GM18867 (cell line): Measurements from ENCODE around the gene NEK1.
"Not testable (repeated sequence)": the region's sequence is repeated elsewhere in the genome, so short reads cannot be mapped to it uniquely, and the experiment has no call there.

Experiments
- ATAC-seq: cut with Tn5 transposase; IDR thresholded peaks from one replicate; pipeline ENCODE4 v1.9.1; 2021; ENCODE audit warnings: mild to moderate bottlenecking, moderate library complexity; ENCODE audit not compliant: unreplicated experiment

NEK1 gene

DNA sequence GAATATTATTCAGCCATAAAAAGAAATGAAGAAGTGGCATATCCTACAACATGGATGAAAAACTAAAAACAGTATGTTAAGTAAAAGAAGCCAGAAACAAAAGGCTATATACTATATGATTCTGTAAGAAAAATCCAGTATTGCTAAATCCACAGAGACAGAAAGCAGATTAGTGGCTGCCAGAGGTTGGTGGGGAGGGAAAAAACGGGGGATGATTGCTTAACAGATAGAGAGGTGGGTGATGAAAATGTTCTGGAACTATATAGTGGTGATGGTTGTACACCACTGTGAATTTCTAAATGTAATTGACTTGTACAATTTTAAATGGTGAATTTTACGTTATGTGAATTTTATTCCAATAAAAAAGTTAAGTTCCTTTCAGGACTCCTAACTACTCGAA is 184.0 kb downstream of the NEK1 start:
- ATAC-seq = no peak

DNA sequence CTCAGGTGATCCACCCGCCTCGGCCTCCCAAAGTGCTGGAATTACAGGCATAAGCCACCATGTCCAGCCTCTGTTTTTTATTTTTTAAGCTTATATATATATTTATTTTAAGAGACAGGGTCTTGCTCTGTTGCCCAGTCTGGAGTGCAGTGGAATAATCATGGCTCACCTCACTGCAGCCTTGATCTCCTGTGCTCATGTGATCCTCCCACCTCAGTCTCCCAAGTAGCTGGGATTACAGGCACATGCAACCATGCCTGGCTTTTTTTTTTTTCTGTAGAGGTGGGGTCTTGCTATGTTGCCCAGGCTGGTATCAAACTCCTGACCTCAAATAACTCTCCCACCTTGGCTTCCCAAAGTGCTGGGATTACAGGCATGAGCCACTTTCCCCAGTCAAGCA is 184.7 kb downstream of the NEK1 start:
- ATAC-seq = not testable (repeated sequence)

DNA sequence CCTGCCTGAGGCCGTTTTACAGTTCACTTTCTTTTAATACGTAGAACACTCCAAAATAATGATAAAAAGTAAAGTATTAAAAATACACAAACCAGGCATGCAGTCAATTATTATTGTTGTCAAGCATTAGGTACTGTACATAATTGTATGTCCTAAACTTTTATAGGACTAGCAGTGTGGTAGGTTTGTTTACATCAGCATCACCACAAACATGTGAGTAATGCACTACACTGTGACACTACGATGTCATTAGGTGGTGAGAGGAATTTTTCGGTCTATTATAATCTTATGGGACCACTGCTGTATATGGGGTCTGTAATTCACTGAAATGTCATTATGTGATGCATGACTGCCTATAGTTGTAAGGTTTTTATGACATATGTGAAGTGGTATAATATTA is 192.1 kb downstream of the NEK1 start:
- no peak for ATAC-seq

DNA sequence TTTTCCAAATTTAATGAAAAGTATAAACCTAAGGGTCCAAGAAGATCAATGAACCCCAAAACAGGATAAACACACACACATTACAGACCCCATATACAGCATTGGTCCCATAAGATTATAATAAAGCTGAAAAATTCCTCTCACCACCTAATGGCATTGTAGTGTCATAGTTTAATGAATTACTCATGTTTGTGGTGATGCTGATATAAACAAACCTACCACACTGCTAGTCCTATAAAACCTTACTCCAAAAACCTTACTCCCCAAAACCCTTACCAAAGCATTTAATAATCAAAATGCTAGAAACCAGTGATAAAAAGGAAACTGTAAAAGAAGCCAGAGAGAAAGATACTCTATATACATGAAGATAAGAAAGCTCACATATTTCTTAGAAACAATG is 193.5 kb downstream of the NEK1 start:
- ATAC-seq = no peak

DNA sequence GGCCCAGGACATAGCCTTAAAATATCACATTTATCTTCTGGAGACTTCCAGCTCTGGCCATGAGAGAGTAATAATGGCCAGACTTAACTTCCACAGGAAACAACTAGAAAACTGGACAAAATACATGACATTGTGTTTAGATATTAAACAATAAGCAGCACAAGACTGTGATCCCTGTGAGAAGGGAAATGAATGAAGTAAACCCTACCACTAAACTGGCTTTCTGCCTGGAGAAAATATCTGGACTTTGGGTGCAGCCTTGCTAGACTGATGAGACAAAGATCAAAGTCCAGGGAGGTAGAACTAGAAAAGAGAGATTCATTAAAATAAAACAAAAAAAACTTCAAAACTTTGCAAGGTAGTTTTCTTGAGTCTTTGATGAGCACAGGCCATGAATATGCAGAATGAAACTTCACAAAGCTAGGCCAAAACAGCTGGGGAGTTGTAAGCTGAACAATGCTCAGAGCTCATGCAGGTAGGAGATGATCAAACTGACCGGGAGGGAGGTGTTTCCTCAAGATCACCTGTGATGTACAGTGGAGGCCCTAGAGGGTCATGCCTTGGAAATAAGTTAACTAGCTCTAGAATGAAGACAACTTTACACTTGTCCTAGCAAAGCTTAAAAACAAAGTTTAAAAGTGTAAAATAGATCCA is 194.6 kb downstream of the NEK1 start:
- no peak for ATAC-seq

DNA sequence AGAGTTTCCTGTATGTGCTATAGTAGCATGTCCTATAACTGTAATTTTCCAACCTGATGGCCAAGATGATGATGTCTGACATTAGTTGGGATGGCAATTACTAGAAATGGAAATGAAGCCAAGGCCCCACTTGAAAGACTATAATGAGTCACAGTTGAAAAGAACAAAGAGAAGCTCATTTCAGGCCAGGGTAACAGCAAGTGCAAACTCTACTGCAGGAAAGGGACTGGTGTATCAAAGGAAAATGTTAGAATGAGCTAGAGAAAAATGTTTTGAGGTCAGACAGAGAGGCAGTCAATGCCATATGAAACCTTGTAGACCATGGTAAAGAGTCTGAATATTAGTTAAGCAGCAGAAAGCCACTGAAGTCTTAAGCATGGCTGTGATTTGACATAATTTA is 195.4 kb downstream of the NEK1 start:
- ATAC-seq = peak; percentile 49

DNA sequence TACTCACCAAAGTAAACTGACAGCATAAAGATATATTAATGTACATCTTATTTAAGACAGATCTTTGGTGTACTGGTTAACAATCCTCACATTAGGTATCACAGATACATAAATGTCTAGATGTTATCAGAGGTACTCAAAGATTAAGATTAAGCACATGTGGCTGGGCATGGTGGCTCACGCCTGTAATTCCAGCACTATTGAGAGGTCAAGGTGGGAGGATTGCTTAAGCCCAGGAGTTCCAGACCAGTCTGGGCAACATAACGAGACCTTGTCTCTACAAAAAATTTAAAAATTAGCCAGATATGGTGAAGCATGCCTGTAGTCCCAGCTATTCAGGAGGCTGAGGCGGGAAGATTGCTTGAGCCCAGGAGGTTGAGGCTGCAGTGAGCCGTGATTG is 195.9 kb downstream of the NEK1 start:
- ATAC-seq = no peak

DNA sequence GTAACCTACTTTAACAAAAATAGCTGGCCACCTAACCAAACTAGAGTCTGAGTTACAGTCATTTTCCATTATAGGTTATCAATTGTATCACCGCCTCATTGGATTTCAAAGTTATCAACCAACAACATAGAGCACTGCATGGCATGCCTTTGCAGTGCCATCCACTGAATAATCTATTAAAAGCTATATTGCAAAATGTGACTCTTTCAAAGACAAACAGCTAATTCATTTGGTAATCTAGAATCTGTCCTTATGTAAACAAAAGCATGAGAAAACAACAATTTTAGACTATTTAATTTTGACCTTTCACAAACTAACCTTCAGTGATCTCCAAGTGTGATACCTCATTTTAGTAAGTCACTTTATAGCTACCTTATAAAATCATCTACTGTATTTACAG is 197.5 kb downstream of the NEK1 start:
- ATAC-seq = no peak

DNA sequence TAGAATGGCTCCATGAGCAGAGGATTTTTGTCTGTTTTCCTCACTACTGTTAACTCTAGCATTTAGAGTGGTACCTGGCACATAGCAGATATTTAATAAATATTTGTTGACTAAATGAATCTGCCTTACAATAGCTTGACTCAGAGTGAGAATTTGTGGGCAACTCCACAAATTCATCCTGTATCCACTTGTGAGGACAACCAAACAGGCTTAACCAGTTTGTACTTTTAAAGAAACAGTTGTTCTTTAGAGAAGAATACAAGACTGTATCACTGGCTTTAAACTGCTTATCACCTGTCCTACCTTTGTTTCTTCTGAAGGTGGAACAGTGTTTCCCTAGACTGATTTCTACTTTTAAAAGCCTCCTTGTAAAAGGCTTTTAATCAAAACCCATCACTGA is 200.3 kb downstream of the NEK1 start:
- no peak for ATAC-seq

DNA sequence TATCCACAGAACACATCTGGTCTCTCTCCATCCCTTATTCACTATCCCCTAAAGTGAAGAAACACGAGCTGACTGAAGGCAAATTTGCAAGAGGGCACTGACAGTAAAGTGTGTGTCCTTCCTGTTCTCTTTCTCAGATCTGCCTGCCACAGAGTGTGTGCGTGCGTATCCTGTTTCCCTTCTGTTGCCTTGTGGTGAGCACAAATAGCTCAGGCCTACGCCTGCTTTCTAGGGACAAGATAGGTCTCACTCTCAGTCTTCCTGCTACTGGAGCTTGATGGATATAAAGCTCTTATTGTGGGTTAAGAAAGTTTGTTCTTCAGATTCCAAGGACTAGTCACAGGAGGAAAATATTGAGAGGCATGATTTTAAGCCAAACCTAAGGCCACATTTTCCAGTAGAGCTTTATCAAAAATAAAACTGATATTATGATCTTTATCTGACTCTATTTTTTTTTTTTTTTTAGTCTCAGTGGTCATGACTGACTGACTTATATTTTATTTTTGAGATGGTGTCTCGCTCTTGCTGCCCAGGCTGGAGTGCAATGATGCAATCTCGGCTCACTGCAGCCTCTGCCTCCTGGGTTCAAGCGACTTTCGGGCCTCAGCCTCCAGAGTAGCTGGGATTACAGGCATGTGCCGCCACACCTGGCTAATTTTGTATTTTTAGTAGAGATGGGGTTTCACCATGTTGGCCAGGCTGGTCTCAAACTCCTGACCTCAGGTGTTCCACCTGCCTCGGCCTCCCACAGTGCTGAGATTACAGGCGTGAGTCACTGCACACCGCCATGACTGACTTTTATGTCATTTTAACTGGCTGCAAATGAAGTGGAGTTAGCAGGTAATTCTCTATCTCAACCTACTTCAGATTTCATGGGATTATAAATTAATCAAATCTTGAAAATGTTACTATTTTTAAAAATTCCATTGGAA is 201.3 kb downstream of the NEK1 start:
- ATAC-seq = peak; percentile 100

DNA sequence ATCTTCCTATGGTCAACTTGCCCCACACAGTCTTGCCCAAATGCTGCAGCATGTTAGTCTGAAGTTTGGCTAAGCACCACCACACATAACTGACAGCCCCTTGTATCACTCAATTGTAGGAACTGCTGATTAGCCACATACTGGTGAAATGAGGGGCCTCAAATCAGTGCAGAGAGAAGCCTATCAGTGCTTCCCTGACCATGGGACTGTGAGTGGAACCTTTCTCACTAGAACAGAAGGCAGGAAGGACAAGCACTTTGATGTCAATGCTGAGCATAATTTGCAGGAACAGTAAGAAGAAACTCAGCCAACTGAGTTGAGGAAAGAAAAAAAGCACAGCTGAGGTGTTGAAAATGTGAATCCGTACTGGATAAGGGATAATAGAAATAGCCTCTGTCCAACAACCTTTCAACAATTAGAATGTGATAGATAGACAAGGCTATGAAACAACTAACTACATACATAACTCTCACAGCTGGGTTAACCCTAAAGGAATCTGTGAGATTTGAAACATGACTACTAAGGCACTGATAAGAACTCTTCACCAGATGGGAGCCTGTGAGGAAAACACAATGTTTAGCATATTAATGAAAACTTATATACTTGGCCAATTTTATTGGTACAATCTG is 205.1 kb downstream of the NEK1 start:
- no peak for ATAC-seq

DNA sequence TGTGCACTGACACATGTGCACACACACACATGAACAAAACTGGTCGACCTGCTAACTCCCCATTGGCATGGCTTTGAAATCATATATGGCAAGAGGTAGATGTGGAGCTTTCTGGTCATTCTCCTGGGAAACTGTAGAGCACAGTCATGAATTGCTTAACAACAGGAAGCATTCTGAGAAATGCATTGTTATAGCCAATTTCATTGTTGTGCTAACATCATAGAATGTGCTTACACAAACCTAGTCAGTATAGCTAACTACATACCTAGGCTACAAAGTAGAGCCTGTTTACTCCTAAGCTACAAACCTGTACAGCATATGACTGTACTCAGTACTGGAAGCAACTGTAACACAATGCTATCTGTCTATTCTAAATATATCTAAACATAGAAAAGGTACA is 207.4 kb downstream of the NEK1 start:
- ATAC-seq = no peak

DNA sequence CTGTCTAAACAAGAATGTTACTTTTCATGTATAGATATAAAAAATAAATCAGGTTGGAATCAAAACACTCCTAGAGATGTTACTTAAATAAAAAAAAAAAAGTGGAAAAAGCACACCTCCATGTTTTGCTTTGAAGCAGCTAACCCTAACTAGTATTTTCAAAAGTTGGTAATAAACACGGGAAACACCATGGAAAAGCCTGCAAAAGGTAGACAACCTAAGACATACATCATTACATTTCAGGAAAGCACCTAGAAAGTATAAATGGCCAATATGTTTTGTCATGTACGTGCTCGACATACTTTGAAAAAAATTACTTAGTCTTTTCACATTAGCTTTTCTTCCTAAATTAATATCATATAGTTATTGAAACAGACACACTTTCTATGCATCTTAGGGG is 211.6 kb downstream of the NEK1 start:
- no peak for ATAC-seq

DNA sequence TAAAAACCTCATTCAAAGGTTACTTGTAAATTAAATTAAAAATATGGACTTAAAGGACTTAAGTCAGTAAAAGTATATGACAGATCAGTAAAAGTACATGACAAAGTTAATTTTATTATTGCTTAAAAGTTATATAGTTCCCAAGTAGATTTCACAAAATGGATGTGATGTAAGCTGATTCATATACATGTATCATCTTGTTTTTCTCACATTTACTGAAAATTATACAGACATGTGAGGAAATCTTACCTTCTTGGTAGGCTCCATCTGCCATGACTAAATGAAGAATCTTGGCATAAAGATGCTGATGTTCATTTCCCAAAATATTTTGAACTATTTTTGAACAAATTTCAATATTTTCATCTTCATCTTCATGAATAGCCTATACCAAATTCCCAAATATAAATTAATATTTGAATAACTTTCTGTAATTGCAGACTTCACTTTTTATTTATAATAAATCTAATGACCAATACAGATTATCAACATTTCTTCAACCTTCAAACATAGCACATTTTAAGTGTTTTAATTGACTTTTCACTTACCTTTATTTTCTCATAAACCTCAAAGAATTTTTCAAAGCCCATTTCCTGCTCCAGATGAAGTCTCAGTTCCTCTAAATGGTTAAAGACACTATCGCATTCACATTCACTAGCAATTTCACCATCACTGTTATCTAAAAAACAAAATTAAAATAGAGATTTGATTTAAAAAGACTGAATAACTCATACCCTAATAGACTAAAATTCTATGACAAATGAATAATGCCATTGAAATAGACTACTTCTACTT is 212.2 kb downstream of the NEK1 start:
- peak; percentile 72 for ATAC-seq

DNA sequence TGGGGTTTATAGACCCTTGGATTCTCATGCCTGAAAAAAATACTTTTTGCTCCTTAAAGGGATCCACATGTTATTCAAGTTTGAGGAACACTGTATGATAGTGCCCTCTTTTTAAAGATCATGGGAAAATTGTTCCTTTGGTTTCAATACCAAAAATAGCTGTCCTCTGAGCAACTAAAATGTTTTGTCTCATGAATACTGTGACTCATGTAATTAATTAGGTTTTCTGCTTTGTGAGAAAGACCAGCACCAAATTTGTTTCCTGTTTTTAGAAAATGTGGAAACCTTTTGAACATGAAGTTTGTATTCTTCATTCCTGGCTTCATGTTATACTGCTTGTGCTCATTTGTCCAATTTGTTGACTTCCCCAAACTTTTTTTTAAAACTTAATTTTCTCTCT is 214.1 kb downstream of the NEK1 start:
- no peak for ATAC-seq

DNA sequence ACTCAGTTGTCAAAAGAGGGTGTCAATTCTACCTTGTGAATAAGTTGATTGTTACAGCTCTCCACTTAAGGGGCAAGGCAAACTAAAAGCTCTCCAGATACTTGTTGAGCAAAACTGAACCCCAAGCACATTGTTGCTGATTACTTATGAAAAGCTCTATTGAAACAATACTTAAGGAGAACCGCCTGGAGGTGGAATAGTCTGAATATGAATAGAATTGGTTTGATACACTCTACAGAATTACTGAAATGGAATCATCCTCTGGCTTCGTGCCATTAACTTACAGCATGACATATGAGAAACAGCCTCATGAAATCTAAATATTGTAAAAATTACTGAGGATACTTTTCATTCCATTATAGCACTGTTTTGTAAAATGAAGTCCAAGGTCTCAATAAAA is 214.6 kb downstream of the NEK1 start:
- ATAC-seq = no peak

DNA sequence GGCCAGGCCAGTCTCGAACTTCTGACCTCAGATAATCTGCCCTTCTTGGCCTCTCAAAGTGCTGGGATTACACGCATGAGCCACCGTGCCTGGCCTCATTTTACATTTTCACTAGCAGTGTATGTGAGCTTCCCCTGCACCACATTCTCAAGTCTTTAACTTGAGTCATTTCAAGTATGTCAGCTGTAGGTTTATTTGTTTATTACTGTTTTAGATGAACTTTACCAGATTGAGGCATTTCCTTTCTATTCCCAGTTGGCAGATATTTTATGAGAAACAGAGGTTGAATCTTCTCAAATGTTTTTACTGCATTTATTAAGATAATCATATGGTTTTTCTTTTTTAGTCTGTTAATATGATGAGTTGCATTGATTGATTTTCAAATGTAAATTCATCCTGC is 227.0 kb downstream of the NEK1 start:
- ATAC-seq = no peak

DNA sequence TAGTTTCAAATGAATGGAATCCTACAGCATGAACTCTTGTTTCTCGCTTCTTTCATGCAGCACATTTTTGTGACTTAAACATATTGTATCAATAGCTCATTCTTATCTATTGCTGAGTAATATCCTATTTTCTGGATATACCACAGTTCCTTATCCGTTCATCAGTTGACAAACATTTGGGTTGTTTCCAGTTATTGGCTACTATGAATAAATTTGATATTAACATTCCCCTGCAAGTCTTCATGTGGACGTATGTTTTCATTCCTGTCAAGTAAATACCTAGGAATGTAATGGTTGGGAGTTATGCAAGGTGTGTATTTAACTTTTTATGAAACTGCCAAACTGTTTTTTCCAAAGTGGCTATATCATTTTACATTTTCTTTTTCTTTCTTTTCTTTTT is 227.6 kb downstream of the NEK1 start:
- no peak for ATAC-seq

DNA sequence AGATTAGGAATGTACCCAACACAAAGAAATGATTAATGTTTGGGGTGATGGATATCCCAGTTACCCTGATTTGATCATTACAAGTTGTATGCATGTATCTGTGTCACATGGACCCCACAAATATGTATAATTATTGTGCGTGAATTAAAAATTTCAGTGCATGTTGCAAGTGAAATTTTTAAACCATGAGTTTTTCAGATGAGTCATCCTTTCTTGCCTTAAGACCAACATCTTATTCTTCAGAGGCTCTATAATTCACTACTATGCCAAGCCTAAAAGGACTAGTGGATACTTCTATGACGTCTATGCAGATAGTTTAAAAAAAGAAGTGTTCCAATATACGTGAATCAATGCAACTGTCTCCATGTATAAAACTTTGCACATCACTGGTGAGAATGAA is 228.7 kb downstream of the NEK1 start:
- ATAC-seq = no peak

DNA sequence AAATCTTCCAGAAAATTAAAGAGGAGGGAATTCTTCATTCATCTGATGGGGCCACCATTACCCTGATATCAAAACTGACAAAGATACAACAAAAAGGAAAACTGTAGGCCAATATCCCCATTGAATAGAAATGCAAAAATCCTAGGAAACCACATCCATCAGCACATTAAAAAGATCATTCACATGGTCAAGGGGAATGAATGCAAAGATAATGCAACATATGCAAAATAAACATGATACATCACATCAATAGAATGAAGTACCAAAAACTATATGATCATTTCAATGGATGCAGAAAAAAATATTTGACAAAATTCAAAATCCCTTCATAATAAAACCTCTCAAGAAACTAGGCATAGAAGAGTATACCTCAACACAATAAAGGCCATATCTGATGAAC is 232.7 kb downstream of the NEK1 start:
- ATAC-seq = no peak

DNA sequence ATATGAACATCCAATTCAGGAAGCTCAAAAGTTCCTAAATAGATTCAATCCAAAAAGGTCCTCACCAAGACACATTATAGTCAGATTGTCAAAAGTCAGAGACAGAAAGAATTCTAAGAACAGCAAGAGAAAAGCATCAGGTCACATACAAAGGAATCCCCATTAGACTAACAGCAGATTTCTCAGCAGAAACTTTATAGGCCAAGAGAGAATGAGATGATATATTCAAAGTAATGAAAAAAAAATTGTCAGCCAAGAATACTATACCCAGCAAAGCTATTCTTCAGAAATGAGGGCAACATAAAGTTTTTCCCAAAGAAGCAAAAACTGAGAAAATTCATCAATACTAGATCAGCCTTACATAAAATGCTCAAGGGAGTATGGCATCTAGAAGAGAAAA is 235.0 kb downstream of the NEK1 start:
- no peak for ATAC-seq
